Epidermal melanocyte (primary cell): ENCODE results near the gene OR5B12.
"Not testable (repeated sequence)": the region's sequence is repeated elsewhere in the genome, so short reads cannot be mapped to it uniquely, and the experiment has no call there.

Experiments used
- DNase-seq: peaks from one replicate; pipeline ENCODE4 v3.0.0; 2011; ENCODE audit warnings: low spot score; ENCODE audit not compliant: insufficient read length

Gene OR5B12

GRCh38 chr11:58442136-58442535 is at the start of gene OR5B12:
Gene OR5B12 (minus strand): TSS chr11:58442236. CDS start chr11:58440151, 2,085 bp downstream.
- DNase-seq: no peak

- no peak for DNase-seq
These were observed 48.8 kb upstream of the OR5B12 start for GRCh38 chr11:58490827-58491226.

GRCh38 chr11:58487170-58487569 is 45.1 kb upstream of the OR5B12 start:
- no peak for DNase-seq

GRCh38 chr11:58485961-58486360 is 43.9 kb upstream of the OR5B12 start:
- no peak for DNase-seq

- no peak for DNase-seq
These were observed 29.9 kb upstream of the OR5B12 start for GRCh38 chr11:58471892-58472291.

GRCh38 chr11:58466293-58466692 is 24.3 kb upstream of the OR5B12 start:
- no peak for DNase-seq

GRCh38 chr11:58465690-58466089 is 23.7 kb upstream of the OR5B12 start:
- DNase-seq: no peak

- no peak for DNase-seq
These were observed 9.5 kb upstream of the OR5B12 start for GRCh38 chr11:58451585-58451984.

- DNase-seq: no peak
These were observed 4.3 kb upstream of the OR5B12 start for GRCh38 chr11:58446294-58446693.

- DNase-seq: no peak
These were observed 2.3 kb upstream of the OR5B12 start for GRCh38 chr11:58444300-58444699.

- no peak for DNase-seq
These were observed 3.5 kb downstream of the OR5B12 start for GRCh38 chr11:58438486-58438885.

- DNase-seq: no peak
These were observed 7.8 kb downstream of the OR5B12 start for GRCh38 chr11:58434217-58434616.

GRCh38 chr11:58433638-58434203 is 8.3 kb downstream of the OR5B12 start:
- no peak for DNase-seq

GRCh38 chr11:58429273-58429672 is 12.8 kb downstream of the OR5B12 start:
- no peak for DNase-seq

GRCh38 chr11:58428021-58428420 is 14.0 kb downstream of the OR5B12 start, which contains the start of gene OR5B2:
Gene OR5B2 (minus strand): TSS chr11:58428121. CDS start chr11:58423261, 4,860 bp downstream.
- DNase-seq: no peak

GRCh38 chr11:58406774-58407173 is 35.3 kb downstream of the OR5B12 start, which contains the start of gene OR5B3:
Gene OR5B3 (minus strand): TSS chr11:58406874. CDS start chr11:58403409, 3,465 bp downstream.
- DNase-seq: no peak

- DNase-seq: not testable (repeated sequence)
These were observed 42.4 kb downstream of the OR5B12 start for GRCh38 chr11:58399622-58400021.

GRCh38 chr11:58395581-58395980 is 46.5 kb downstream of the OR5B12 start:
- no peak for DNase-seq

GRCh38 chr11:58394195-58394594 is 47.8 kb downstream of the OR5B12 start:
- DNase-seq: peak; percentile 35

- no peak for DNase-seq
These were observed 49.3 kb downstream of the OR5B12 start for GRCh38 chr11:58392746-58393145.

- DNase-seq: no peak
These were observed 50.2 kb downstream of the OR5B12 start for GRCh38 chr11:58391879-58392278.

GRCh38 chr11:58390551-58391063 is 51.4 kb downstream of the OR5B12 start:
- no peak for DNase-seq
